GM20431 (cell line): Measurements from ENCODE around the gene RBM33.

Experiments used
- in situ Hi-C: fragments of 300-500 bp; cut with MseI, MboI; formaldehyde crosslinking; loops from one replicate; pipeline ENCODE4 v1.15.0; 2020; ENCODE audit warnings: low sequenced_read_pairs; ENCODE audit not compliant: unreplicated experiment

Gene RBM33

GRCh38 chr7:155660059-155660757 lies 15.7 kb downstream of the RBM33 start:
- in situ Hi-C loops, result no loop called here

DNA sequence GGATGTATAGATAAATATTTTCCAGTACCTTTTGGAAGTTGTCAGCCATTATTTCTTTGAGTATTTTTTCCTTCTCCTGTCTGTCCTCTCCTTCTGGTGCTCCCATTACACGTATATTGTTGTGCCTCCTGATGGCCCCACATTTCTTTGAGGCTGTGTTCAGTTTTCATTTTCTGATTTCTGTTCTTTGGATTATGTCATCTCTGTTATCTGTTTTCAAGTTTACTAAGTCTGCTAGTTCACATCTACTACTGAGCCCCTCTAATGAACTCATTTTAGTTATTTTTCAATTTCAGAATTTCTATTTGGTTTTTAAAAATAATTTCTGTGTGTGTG lies 16.3 kb downstream of the RBM33 start:
- in situ Hi-C loops, result no loop called here

- in situ Hi-C loops, result no loop called here
These were observed 18.0 kb downstream of the RBM33 start for GRCh38 chr7:155662343-155663043.

DNA sequence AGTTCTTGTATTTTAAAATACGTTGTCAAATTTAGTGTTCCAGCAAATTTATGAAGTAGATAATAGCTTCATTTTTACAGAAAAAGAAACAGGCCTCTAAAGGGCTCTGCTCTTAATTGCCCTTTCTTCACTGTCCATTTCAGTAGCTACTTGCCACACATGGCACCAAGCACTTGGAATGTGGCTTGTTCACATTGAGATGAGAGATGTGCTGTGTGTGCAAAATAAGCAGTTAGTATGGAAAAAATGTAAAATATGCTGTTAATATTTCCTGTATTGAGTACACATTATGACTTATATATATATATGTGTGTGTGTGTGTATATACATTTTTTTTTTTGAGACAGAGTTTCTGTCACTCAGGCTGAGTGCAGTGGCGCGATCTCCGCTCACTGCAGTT lies 19.5 kb downstream of the RBM33 start:
- in situ Hi-C loops, result no loop called here

GRCh38 chr7:155665079-155665956 lies 20.9 kb downstream of the RBM33 start:
- in situ Hi-C loops, result no loop called here

DNA sequence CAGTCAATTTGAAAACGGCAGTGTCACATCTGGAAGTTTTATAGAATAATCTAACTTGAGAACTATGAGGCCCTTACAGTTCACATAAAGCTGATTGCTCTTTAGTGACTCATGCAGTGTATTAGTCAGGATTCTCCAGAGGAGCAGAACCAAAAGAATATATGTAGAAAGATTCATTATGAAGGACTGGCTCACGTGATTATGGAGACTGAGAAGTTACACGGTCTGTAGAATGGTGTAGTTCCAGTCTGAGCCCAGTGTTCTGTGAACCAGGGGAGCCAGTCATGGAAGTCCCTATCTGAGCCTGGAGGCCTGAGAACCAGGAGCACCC lies 21.5 kb downstream of the RBM33 start:
- in situ Hi-C loops, result no loop called here

DNA sequence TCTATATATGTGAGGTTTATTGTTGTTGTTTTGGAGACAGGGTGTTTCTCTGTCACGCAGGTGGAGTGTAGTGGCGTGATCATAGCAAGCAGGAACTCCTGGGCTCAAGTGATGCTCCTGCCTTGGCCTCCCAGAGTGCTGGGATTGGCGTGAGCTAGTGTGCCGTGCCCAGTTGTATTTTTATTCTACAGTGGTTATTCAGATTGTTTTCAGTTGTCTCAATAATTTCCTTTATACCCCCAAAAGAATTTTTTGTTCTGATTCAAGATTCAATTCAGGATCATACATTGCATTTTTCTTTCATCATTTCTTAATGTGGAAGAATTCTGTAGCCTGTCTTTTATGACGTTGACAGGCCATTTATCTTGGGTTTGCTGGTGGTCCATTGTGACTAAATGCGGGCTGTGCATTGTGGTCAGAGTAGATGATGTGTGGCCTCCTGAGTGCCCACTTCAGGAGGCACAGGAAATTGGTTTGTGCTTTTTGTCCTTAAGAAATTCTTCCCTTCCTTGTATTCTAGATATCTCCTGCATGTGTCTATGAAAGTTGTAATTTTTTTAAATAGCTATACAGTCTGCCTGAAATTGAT lies 22.9 kb downstream of the RBM33 start:
- in situ Hi-C loops, result no loop called here

DNA sequence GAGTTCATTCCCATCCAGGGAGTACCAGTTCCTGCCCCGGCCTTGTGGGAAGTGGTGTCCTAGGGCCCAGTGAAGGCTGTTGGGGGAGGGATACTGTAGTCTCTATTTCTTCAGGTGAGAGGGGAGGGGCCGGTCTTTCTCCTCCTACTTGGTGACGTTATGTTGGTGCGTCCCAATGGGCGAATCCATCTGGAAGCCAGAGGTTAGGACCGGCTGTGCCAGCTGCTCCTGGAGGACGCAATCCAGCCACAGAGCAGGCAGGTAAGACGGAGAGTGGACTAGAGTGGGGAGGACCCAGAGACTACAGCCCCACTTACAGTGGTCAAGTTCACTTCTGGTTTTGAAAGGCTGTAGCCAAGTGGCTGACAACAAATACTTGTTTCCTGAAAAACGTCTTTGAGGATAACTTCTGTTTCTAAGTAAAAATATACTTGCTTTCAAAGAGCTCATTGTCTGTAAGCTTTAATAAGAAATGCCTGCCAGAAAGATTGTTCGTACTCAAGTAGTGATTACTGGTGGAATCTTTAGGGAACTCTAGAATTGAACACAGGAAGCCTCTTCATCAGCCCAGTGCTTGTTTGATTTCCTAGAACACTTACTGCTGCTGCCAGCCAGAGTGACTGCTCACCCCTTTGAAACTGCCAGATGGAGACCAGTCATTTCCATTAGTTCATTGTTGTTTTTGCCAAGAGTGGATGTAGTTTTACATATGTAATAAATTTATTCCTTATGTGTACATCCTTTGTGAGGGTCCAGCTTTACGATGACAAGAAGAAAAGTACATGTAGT lies 25.4 kb downstream of the RBM33 start:
- in situ Hi-C loops, result no loop called here

DNA sequence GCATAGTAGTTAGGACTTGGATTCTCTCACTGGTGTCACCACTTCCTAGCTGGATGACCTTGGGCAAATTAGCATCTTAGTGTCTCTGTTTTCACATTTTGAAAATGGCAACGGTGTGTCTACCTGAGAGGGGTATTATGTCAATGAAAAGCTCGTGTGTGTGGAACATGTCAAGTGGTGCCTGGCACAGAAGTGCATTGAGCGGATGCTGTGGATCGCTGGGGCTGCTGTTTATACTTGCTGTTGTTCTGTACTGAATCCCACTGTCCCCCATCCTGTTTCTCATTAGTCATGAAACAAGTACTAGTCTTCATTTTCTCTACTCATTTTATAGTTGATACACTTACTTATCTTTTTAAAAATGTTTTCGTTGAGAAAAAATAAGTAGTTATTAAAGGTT lies 26.1 kb downstream of the RBM33 start:
- in situ Hi-C loops, result no loop called here

DNA sequence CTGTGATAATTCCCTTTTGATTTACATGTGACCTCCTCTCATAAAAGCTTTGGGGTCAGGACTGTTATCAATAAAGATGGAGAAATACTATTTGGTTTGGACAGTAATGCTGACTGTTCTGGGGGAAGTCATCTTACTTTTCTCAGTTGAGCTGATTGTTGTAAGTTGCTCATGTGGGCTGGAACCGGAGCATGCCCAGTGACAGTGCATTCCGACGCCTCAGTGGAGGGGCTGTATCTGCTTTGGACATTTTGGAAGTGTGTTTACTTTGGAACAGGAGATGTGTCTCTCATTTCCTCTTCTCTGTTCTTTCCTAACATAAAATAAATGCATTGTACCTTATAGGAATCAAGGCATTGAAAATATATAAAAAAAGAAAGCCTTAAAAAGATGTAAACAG lies 30.1 kb downstream of the RBM33 start:
- in situ Hi-C loops, result no loop called here

GRCh38 chr7:155676052-155676451 lies 31.6 kb downstream of the RBM33 start:
- in situ Hi-C loops, result no loop called here

- in situ Hi-C loops, result no loop called here
These were observed 33.2 kb downstream of the RBM33 start for GRCh38 chr7:155677688-155678087.

DNA sequence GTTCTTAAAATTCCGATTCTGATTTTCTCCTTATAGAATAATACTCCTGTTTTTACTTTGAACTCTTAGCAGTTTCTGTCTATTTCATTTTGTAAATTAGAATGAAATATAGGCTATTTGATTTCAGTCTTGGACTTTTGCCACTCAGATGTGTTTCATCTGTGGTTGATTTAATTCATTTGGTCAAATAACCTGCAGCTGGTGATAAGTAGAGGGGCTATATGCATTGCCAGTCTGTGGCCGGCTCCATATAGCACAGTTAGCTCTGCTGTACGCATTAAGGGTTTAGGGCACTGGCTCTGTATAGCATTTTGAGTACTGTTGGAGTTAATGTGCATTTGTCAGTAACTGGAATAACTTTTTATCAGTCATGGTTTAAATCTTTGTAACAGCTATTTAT lies 35.7 kb downstream of the RBM33 start:
- in situ Hi-C loops, result no loop called here

DNA sequence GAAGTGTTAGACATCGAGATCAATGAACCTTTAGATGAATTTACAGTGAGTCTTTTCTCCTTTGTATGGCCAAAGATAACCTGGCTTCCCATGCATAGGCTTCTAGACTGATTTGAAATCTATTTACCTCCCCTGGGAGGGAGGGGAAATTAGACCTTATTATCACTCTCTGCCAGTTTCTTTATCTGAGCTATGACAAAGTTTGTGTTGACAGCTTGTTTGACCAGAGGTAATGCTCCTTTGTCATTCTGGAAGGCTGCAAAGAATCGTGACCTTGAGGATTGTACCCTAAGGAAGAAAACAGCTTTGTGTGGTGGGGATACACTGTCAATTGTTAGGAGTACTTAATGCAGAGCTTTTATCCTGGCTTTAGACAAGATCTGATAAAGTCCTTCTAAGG lies 36.4 kb downstream of the RBM33 start:
- in situ Hi-C loops, result no loop called here

DNA sequence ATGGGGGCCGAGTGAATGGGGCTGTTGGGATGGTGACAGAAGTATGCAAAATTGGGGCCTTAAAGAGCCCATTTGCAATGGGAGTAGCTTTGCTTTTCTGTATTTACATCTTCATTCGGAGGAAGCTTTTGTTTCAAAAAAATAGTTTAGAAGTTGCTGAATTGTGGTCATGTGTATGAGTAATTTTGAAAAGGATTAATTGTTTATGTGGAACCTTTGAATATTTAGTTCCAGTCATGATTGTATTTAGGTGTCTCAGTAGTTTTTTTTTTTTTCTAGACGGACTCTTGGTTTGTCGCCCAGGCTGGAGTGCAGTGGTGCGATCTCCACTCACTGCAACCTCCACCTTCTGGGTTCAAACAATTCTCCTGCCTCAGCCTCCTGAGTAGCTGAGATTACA lies 37.2 kb downstream of the RBM33 start:
- in situ Hi-C loops, result no loop called here

DNA sequence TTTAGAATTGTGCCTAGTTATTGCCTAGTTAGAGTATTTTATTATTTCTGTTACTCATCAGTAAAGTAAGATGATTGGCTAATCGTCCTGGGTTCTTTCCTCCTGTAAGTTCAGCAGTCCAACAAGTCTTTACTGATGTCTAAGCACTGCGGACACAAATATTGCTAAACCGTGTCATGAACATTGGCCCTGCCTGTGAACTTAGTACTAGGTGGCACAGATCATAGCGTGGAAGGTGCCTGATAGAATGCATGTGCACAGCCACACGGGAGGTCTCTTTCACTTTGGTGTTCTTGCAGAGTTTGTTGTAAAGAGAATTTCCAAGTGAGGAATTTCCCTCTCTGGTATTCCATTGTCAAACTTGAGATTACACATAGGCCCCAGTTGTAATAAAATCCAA lies 38.0 kb downstream of the RBM33 start:
- in situ Hi-C loops, result no loop called here

- in situ Hi-C loops, result no loop called here
These were observed 38.6 kb downstream of the RBM33 start for GRCh38 chr7:155683098-155683497.

DNA sequence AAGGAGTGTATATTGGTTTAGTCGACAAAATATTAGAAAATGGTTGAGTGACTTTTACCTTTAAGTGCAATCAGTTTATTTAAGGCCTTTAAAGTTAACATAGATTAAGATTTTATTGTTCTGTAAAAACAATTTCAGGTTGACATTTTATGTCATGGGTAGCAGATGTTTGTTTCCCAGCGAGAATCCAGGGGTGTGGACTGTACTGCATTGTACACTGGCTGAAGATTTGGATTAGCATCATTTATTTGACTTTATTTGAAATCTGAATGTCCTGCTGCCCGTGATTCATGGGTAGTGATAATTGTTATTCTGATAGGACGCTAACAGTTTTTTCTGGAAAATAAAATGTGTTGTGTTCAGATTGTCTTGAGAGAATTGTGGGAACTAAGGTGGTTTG lies 39.3 kb downstream of the RBM33 start:
- in situ Hi-C loops, result no loop called here

DNA sequence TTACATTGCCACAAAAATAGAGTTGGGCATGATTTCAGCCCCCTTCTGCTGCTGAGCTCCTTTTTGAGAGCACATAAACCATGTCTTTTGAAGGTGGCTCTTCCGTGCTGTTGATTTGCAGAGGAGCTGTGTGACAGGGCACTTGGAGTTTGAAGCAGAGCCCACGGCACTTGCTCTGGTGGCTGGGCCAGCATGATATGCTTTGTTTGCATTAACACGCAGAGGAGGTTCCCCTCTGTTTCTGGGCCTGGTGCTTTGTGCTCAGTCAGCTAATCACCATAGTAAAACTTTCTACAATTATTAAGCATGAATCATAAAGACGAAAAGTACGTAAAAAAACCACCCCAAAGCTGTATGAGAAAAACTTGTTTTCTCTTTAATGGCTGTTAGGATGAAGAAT lies 40.1 kb downstream of the RBM33 start:
- in situ Hi-C loops, result no loop called here
